Activated T-cell treated with anti-CD3 and anti-CD28 coated beads, Interleukin-2, amount 50 U/mL, for 1 hour (primary cell): ENCODE measurements around the gene NACC2.

Source experiments
- DNase-seq: peaks from one replicate; pipeline ENCODE4 v3.0.0-alpha.2; 2020

Gene NACC2

DNA sequence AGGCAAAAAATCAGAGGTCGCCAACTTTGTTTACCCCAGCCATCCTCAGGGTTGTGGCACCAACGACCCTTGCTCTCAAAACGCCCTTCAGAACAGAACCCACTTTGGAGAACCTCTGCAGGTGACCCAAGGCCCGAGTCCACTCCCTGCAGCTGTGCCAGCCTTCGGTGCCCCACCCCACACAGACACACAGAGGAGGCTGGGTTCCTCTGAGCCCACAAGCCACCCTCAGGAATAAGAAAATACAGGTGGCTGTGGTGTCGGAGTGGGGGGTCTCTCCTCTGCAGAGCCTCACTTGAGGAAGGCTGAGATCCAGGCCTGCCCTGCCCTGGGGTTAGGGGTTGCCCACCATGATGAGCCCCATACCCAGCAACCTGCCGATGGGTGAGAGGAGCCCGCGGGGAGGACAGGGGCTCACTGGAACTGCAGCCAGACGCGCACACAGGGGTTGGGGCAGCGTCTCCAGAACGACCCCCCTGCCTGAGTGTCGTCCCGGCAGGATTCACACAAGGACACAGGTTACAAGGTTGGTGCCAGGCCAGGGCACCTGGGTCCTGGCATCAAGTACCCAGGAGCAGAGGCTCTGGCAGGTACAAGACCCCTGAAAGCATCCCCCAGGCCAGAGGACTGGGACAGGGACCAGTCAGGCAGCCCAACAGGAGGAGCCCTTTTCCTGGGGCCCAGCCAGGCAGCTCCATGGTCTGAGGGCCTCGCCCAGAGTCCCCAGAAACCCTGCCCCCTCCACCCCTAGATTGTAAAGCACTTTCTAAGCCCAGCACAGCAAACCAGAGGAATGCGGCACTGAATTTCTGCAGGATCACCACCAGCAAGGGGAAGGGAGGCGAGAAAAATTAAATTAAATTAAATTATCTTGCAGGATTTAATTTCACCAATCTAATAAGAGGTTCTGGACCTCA lies 40.0 kb downstream of the NACC2 start:
- no peak for DNase-seq

DNA sequence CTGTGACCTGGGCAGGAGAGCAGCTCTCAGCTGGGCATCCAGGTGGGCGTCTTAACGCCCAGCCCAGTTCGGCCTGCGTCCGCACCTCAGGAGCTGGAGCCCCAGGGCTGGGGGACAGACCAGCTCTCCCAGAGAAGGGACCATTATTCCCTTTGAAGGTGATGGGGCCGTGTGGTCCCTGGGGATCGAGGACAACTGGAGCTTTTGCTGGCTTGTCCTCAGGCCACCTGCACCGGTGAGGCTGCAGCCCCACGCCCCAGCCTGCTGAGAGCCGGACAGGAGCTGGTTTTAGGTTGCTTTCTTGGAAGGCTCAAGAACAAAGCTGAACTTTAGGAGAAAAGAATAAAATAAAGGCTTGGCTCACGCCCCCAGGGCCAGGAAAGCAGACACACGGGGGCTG lies 40.9 kb downstream of the NACC2 start:
- DNase-seq: no peak

DNA sequence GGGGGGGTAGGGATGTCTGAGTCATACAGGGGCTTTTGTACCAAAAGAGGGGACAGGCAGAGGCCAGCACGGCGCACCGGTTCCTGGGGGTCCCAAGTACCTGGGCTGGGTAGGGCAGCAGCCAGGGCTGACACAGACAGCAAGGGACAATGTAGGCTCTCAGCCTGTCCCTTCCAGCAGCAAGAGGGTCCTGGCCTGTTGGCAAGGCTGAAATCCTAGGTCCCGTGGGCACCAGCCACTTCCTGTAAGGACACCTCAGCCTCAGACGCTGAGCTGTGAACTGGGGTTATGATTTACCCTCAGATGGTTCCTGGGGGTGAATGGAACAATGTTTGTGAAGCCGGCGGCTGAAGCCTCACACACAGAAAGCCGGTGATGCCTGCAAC lies 41.3 kb downstream of the NACC2 start:
- DNase-seq: no peak

GRCh38 chr9:136052991-136053756 lies 41.9 kb downstream of the NACC2 start:
- DNase-seq: no peak

DNA sequence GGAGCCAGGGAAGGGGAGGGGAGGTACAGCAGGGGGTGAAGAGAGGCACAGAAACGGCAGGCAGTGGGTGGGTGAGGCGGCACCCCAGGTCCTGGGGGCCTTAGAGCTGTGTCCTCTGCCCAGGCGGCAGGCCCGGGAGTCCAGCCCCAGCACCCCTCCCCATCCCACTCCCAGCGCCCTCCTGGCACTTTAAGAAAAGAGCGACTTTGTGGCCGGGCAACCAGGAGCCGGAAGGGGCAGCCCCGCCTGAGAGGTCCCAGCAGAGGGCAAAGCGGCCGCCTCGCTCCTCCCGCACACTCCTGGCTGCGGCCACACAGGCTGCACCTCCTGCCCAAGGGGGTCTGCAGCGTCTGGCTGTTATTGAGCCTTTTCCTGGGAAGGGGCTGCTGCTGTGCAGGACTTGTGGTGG lies 42.6 kb downstream of the NACC2 start:
- DNase-seq: no peak

GRCh38 chr9:136051837-136052471 lies 43.1 kb downstream of the NACC2 start:
- no peak for DNase-seq

GRCh38 chr9:136051453-136051836 lies 43.6 kb downstream of the NACC2 start:
- DNase-seq: no peak

- DNase-seq: no peak
These were observed 44.2 kb downstream of the NACC2 start for GRCh38 chr9:136050701-136051452.

- no peak for DNase-seq
These were observed 44.8 kb downstream of the NACC2 start for GRCh38 chr9:136050266-136050700.

DNA sequence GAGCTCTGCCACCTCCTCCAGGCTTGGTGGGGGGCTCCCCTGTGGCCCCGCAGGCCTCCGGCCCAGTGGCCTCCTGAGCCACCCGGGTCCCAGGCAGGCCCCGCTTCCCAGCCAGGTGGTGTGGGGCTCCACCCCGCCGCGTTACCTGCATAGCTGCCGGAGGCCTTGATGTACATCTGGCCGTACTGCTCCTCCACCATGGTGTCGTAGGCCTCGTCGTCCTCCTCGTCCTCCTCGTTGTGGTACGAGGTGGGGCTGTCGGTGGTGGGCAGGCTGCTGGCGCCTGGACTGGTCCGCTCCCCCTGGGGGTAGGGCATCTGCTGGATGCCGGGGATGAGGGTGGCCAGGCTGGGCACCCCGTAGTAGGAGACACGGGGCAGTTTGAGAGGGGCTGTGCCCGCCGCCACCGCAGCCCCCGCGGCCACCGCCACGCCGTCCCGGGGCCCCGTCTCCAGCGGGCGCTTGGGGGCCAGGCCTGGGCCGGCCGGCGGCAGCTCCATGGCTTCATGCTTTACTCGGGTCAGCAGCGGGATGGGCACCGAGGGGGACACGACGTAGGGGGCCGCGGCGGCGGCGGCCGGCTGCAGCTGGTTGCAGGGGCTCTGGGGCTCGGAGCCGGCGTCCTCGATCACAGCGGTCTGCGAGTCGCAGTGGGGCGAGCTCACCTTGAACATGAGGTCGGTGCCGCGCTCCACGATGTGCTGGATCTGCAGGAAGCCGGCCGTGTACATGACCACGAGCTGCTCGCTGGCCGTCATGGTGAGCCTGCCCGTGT lies 45.4 kb downstream of the NACC2 start:
- DNase-seq: no peak

GRCh38 chr9:136048560-136049411 lies 46.3 kb downstream of the NACC2 start:
- DNase-seq: no peak

DNA sequence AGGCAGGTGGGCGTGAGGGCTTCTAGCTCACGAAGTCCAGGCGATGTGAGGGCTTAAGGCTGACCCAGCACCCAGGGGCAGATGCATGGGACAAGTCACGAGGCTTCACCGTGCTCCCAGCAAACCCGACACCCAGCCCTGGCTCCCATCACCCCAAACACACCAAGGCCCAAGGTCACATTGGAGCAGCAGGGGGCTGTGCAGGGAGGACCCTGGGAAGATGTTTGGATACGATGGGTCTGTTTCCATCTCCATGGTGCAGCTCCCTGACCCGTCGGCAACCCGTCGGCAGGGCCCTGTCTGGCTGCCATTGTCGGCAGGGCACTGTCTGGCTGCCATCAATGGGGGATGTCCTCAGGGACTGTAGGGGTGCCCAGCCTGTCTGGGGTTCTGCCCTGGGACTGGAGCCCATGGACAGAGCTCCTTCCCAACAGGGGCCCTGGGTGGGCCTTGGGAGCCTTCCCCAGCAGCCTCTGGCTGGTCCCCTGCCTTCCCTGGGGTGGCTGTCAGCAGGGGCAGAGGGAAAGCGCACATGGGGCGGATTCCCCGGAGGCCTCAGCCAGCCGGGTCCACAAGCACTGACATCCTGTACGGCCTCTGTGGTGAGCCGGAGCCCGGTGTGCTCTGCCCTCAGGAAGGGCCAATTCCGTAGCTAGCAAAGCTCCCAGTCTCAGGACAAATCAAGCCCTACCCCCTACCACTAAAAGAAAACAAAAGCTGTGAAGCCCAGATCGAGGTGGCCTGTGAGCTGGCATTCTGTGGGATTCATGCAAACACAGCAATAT lies 47.1 kb downstream of the NACC2 start:
- DNase-seq: no peak

DNA sequence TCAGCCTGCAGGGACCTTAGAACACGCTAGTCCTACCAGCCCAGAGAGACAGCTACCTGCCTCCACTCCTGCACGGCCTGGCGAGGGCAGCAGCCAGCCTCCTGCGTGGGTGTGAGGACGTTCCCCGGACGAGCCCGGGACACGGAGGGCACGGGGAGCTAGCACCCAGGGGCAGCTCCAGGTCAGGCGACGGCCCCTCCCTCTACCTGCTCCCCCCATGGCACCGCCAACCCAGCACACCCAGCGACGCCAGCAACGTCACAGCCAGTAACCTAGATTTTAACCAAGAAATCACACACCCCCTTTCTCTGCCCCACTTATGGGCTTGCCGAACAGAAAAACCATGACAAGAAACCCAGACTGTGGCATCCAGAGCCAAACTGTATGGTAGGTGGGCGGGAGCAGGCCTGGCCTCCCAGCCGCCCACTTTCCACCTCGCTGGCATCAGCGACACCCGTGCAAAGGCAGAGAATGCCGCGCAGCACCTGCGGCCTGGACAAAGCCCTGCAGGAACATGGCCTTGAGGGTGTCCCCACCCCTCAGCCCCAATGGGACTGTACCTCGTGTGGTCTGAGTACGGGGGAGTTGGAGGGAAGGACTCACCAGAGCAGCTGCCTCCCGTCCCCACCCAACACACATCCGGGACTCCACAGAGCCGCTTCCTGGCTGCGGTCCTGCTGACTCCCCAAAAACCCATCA lies 47.9 kb downstream of the NACC2 start:
- DNase-seq: no peak

DNA sequence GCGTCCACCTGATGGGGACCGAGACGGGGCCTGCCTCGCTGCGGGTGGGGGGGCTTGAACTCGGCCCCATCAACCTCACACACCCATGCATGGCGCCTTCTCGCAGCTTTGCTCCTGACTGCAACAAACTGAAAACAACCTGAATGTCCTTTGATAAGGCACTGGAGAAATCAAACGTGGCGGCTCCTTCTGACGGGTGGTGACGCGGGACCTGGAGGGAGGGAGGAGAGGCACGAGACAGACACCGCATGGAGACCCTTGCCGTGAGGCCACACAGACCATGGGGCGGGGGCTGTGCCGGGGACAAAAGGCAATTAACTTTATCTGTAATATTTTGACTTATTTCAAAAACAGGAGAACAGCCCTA lies 48.6 kb downstream of the NACC2 start:
- no peak for DNase-seq

GRCh38 chr9:136045595-136046553 lies 49.2 kb downstream of the NACC2 start:
- DNase-seq: no peak

- no peak for DNase-seq
These were observed 50.0 kb downstream of the NACC2 start for GRCh38 chr9:136044971-136045594.

GRCh38 chr9:136044207-136044970 lies 50.7 kb downstream of the NACC2 start:
- DNase-seq: no peak
